Heart left ventricle (tissue), 16 donors: ENCODE results near the gene ADCY7. TPM values are rescaled to one million over a fixed set of nuclear protein-coding genes. Genes with fewer than 3 reads are reported as not detected.
A peak's percentile ranks its signal among the peaks of the same experiment; 100 is the strongest.

Source experiments
- ATAC-seq, 4 donors: fragments of 200-7000 bp; cut with Tn5 transposase; one replicate each; pipeline ENCODE4 v1.9.1; 2020 to 2022; ENCODE audit warnings: moderate library complexity in 4 of 4, mild to moderate bottlenecking in 3 of 4, moderate number of reproducible peaks in 1 of 4
- DNase-seq, 5 donors: peaks; one replicate each; pipeline ENCODE4 v3.0.0-alpha.2; 2020
- H3K27ac ChIP-seq, 12 donors: fragments of 200-600 bp; sonication (generic) in 4 of 12; one replicate each; pipeline versions ENCODE4 v1.5.0 to v1.8.0; 2016 to 2022; ENCODE audit warnings: mild to moderate bottlenecking in 2 of 12
- H3K27me3 ChIP-seq, 9 donors: fragments of 200-600 bp; sonication (generic) in 2 of 9; one replicate each; pipeline versions ENCODE4 v1.5.1 to v1.8.0; 2016 to 2022; ENCODE audit warnings: mild to moderate bottlenecking in 3 of 9
- H3K36me3 ChIP-seq, 9 donors: fragments of 200-600 bp; sonication (generic) in 2 of 9; one replicate each; pipeline versions ENCODE4 v1.5.0 to v1.8.0; 2018 to 2022; ENCODE audit warnings: mild to moderate bottlenecking in 2 of 9
- H3K4me1 ChIP-seq, 12 donors: fragments of 200-600 bp; sonication (generic) in 4 of 12; one replicate each; pipeline versions ENCODE4 v1.5.0 to v1.8.0; 2016 to 2022; ENCODE audit warnings: mild to moderate bottlenecking in 3 of 12
- H3K4me3 ChIP-seq, 12 donors: fragments of 200-600 bp; sonication (generic) in 4 of 12; one replicate each; pipeline versions ENCODE4 v1.5.0 to v1.8.0; 2017 to 2022; ENCODE audit warnings: mild to moderate bottlenecking in 9 of 12, moderate library complexity in 4 of 12
- H3K9me3 ChIP-seq, 12 donors: fragments of 200-600 bp; sonication (generic) in 4 of 12; one replicate each; pipeline versions ENCODE4 v1.5.0 to v1.8.0; 2016 to 2022; ENCODE audit warnings: mild to moderate bottlenecking in 1 of 12
- CTCF ChIP-seq, 12 donors: fragments of 200-600 bp; sonication (generic) in 4 of 12; IDR thresholded peaks; one replicate each; pipeline versions ENCODE4 v1.5.0 to v1.8.0; 2018 to 2022; ENCODE audit warnings: antibody characterized with exemption in 12 of 12, mild to moderate bottlenecking in 5 of 12
- POLR2A ChIP-seq, 2 donors: fragments of 450-650 bp; IDR thresholded peaks; one replicate each; pipeline ENCODE4 v1.6.1; 2017; ENCODE audit warnings: antibody characterized with exemption in 2 of 2, mild to moderate bottlenecking in 2 of 2, moderate library complexity in 2 of 2
- WGBS, 4 donors: extraction: QIAGEN DNeasy Blood & Tissue Kit in 2 of 4; methylation state at CpG; one replicate each; pipeline versions ENCODE4 v1.1.5 to v1.1.7; 2013 to 2018; 5-methylcytosine and 5-hydroxymethylcytosine counted together
- intact Hi-C, 10 donors: fragments of 100-400 bp; cut with DNase I; formaldehyde crosslinking; loops; one replicate each; pipeline versions ENCODE4 v1.11.1 to v1.14.2; 2022
- polyA plus RNA-seq, 2 donors: library from polyadenylated mRNA; stranded (reverse); fragments of 200-250 nt; gene quantifications; one replicate each; pipeline ENCODE4 v1.2.3, GENCODE V29; 2013
- total RNA-seq, 9 donors: library from RNA; depleted of rRNA in 2 of 9; stranded (reverse); fragments of >200 nt in 2 of 9; fragmentation: NEBNext Ultra II Directional in 3 of 9; extraction: Animal tissue kit (Norgen Biotek cat#: 25700) in 3 of 9; gene quantifications; one replicate each; pipeline versions ENCODE4 v1.1.0 to v1.2.4, GENCODE V29; 2016 to 2023
- donor health status: ischemic (EF 13 %, LVEDD 7.1; RV severe dilation, severe dysfunction).
- donor health status: healthy with polysubstance abuse.
- donor health status: DM: no; HTN: yes; CAD: no.
- donor health status: DM: no; HTN: no; CAD: no.
- donor health status: ischemic (EF 25% LVEDD 6.9; RV normal size, moderate dysfunction).
- donor health status: ischemic (EF 25% LVEDD 5.7; RV mildly dilated, moderate dysfunction).
- donor health status: healthy.
- donor health status: DM: yes; HTN: yes; CAD: no.
- donor health status: ischemic (EF 35%, LVEDD 5.7; RV mildly dilated, moderate dysfunction).
- donor health status: nonischemic (EF 11% LVEDD 7.7; RV severe dilation, severe dysfunction).
- donor health status: DM: yes; HTN: yes; CAD: no.
- donor health status: PGD.
- donor health status: ischemic (EF 29% LVEDD 5.4; RV normal size, mild dysfunction).
- donor health status: nonischemic (EF 23%, LVEDD 6.1; RV moderate dilation, normal function).

ADCY7 gene
- total and polyA plus RNA-seq, 11 donors = 3.2 to 46.7 (median 5.3) TPM

GRCh38 chr16:50293994-50294855 lies 27.9 kb downstream of the ADCY7 start:
- TF ChIP-seq CTCF (IDR thresholded peaks at IDR 0.05) = no peak
- TF ChIP-seq POLR2A (IDR thresholded peaks at IDR 0.05) = no peak
- Histone ChIP-seq H3K36me3 (peaks cover 0 to 99% (median 0%) of the 10 kb centered on the region in 9 donors), H3K9me3 (no peaks in the 10 kb centered on the region), H3K4me1 (peaks cover 0 to 7% (median 0%) of the 10 kb centered on the region in 12 donors), H3K4me3 (no peak overlapping the region), H3K27ac (no peak overlapping the region), H3K27me3 (no peaks in the 10 kb centered on the region)
- no peak for ATAC-seq
- WGBS, 4 donors = 79 to 91% (median 87%) methylated on average over 15 to 20 of the region's 20 CpGs
- intact Hi-C loops = no loop called here
- peak in 3 of 5 donors; percentile 11 to 32 (median 18) for DNase-seq

DNA sequence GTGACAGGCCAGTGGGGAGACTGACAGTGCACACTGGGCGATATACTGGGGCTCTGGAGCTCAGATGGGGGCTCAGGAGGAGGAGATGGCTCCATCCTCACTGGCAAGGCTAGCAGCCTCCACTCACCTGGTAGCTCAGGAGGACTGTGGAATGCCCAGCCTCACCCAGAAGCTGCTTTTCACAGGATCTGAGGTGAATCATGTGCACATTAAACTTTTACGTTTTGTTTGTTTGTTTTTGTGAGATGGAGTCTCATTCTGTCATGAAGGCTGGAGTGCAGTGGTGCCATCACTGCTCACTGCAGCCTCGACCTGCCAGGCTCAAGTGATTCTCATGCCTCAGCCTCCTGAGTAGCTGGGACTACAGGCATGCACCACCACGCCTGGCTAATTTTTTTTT lies 28.6 kb downstream of the ADCY7 start:
- Histone ChIP-seq H3K27ac (no peak overlapping the region), H3K27me3 (no peaks in the 10 kb centered on the region), H3K9me3 (no peaks in the 10 kb centered on the region), H3K36me3 (peaks cover 0 to 99% (median 0%) of the 10 kb centered on the region in 9 donors), H3K4me3 (no peak overlapping the region), H3K4me1 (peaks cover 0 to 7% (median 0%) of the 10 kb centered on the region in 12 donors)
- ATAC-seq (no peak), DNase-seq (peak in 1 of 5 donors; percentile 27)
- WGBS, 4 donors = 85 to 92% (median 88%) methylated on average over 4 of the region's 4 CpGs
- intact Hi-C loops = no loop called here
- TF ChIP-seq CTCF (IDR thresholded peaks at IDR 0.05) (no peak), POLR2A (IDR thresholded peaks at IDR 0.05) (no peak)

DNA sequence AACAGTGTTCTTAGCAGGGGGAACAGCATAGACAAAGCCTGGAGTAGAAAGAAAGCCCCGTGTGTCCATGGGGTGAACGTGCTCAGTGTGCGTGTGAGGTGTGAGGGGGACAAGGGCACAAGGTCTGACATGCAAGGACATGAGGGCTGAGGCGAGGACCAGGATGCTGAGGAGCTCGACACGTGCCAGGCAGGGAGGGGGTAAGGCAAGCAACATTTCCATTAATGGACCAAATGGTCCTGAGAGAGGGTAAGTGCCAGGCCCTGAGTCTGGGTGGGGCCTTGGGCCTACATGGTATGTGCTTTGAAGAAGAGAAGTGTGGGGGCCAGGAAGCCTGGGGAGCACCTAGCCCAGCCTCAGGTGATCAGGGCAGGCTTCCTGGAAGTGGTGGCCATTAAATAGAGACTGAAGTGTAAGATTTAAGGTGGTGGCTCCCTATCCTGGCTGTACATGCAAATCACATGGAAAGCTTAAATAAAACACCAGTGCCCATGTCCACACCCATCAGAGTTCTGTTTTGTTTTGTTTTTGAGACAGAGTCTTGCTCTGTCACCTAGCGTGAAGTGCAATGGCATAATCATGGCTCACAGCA lies 29.3 kb downstream of the ADCY7 start:
- H3K36me3 ChIP-seq = peaks cover 0 to 99% (median 0%) of the 10 kb centered on the region in 9 donors
- no peak overlapping the region for H3K4me3 ChIP-seq
- TF ChIP-seq CTCF (IDR thresholded peaks at IDR 0.05) (no peak), POLR2A (IDR thresholded peaks at IDR 0.05) (no peak)
- H3K27ac ChIP-seq = no peak overlapping the region
- peaks cover 0 to 7% (median 0%) of the 10 kb centered on the region in 12 donors for H3K4me1 ChIP-seq
- ATAC-seq = no peak
- intact Hi-C loops = no loop called here
- no peaks in the 10 kb centered on the region for H3K9me3 ChIP-seq
- no peaks in the 10 kb centered on the region for H3K27me3 ChIP-seq
- DNase-seq = peak in 3 of 5 donors; percentile 9 to 19 (median 11)
- WGBS, 4 donors = 91 to 97% (median 94%) methylated on average over 7 of the region's 7 CpGs

DNA sequence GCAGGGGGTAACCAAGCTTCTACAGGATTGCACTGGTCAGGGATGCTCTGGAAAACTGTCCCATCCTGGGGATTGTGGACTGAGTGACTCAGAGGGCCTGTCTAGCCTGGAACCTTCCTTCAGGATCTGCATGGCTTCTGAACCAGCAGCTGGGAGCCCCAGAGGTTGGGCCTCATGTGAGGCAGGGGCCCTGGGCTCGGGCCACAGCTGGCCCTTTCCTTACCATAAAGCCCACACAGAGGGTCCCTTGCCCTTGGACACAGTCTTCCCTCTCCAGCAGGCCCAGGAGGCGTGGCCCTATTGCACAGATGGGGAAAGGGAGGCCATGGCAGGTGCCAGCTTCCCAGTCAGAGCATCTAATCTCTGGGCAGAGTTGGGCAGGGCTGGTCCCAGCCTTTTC lies 30.5 kb downstream of the ADCY7 start:
- peak in 3 of 5 donors; percentile 4 to 42 (median 17) for DNase-seq
- H3K36me3 ChIP-seq = peaks cover 0 to 100% (median 0%) of the 10 kb centered on the region in 9 donors
- 81 to 90% (median 88%) methylated on average over 2 of the region's 2 CpGs for WGBS, 4 donors
- no peak overlapping the region for H3K27ac ChIP-seq
- H3K27me3 ChIP-seq = no peaks in the 10 kb centered on the region
- TF ChIP-seq POLR2A (IDR thresholded peaks at IDR 0.05) (no peak), CTCF (IDR thresholded peaks at IDR 0.05) (no peak)
- no peaks in the 10 kb centered on the region for H3K9me3 ChIP-seq
- H3K4me3 ChIP-seq = no peak overlapping the region
- H3K4me1 ChIP-seq = peaks cover 0 to 7% (median 0%) of the 10 kb centered on the region in 12 donors
- ATAC-seq = no peak
- intact Hi-C loops = no loop called here
